Islet of Langerhans (tissue), 1 donor: ENCODE results near the gene DNAH1.
A peak's percentile ranks its signal among the peaks of the same experiment; 100 is the strongest.

Experiments used
- FAIRE-seq: peaks from one replicate; lab custom pipeline; 2011; peaks lifted over from hg19 to GRCh38; lab: Jason Lieb, UNC

The DNAH1 gene

DNA sequence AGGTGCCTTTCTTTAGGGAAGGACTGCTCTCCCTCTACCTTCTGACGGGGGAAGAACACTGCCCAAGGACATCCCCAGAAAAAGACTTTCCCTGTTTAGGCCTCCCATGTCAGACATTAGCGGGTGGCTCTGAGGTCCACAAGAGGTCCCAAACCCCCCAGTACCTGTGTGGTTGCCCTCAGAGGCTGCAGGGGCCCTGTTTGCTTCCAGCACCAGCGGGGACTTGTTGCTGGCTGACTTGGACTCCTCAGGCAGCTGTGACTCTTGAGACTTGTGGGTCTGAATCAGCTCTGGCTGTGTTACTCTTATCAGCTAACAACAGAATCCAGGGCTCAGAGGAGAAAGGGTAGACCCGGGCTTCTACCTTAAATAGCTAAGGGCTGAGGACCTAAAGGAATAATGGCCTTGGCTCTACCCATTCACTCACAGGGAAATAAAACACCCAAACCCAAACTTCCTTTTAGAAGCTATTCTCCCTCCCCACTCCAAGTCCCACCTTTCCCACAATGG lies 89.5 kb downstream of the DNAH1 start:
- FAIRE-seq, result no peak

DNA sequence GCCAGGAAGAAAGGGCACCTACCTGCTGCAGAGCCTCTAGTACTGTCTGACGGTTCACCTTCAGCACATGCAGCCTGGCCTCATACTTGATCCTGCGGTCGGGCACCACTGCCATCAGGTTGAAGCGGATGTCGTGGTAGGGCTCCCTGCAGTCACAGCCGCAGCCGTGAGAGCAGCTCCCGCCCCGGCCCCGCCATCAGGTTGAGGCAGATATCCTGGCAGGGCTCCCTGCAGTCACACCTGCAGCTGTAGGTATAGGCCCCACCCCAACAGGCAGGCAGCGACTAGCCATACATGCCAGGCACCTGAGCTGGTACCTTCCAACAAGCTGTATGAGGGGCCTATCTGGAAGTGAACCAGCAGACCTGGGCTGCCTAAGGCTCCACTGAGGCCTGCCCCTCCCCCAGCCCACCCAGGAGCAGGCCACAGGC lies 90.1 kb downstream of the DNAH1 start:
- no peak for FAIRE-seq

DNA sequence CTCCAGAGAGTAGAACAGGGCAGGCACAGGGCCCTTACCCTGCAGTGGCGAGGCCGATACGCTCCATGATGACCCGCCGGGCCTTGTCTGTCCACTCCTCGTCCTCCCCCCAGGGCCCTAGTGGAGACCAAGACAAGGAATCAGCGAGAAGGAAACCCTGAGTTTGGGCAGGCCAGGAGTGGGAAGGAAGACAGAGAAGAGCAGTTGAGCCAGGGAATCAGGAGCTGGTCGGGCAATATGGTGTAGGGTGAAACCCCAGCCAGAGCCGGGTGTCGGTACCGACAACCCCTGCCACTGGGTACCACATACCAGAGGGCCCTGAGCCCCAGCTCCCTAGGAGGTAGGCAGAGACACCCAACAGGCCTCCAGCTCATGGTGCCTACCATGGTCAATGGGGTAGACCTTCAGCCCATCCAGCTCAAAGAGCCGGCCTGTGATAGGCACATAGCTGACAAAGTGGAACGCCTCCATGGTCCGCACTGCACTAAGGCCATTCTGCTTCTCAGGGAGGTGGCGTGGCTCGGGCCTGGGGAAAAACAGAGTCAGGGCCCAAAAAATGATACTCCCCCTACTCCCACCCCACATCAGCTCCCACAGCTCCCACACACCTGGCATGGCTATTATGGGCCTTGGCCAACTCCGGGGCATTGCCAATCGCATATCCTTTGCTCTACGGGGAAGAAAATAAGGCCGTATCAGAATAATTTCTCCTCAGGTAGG lies 90.8 kb downstream of the DNAH1 start:
- FAIRE-seq, result no peak

DNA sequence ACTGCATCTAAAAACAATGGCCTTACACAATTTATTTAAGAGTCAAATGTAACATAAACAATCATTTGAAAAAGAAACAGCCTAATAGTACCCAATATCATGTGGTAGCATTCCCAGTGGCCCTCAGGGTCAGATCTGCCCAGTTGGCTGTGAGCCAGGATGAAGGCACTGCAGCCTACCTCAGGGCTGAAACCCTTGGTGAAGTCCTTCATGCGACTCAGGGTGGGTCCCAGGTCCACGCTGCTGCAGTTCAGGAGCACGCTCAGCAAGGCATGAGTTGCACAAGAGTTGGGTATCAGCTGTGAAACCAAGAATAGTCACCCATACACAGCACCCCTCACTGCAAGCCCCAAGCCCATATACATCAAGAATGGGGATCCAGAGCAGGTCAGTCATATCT lies 91.7 kb downstream of the DNAH1 start:
- no peak for FAIRE-seq

DNA sequence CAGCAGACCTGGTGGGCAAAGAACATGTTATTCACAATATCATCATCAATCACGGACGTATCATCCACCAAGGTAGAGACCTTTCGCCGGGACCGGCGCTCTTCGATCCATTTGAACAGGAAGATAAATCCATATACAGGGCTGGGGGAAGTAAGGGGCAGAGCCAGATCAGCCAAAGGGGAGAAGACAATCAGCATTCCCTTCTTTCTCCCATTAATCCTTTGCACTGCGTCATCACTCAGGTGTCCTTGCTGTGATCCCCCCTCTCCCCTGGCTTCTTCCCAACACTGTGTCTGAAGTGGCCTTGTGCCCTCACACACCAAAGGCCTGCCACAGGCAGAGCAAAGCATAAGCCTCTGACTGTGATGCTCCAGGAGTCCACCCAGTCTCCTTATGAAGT lies 92.3 kb downstream of the DNAH1 start:
- FAIRE-seq, result no peak

DNA sequence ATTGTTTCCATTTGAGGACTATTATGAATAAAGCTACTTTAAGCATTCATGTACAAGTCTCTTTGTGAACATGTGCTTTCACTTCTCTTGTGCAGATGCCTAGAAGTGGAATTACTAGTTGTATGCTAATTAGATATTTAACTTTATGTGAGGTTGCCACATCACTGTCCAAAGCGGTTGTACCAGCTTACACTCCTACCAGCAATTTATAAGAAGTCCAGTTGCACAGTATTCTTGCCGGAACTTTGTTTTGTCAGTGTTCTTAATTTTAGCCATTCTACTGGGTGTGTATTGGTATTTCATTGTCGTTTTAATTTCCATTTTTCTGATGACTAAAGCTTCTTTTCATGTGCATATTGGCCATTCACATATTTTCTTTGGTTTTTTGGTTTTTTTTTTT lies 99.7 kb downstream of the DNAH1 start:
- no peak for FAIRE-seq

DNA sequence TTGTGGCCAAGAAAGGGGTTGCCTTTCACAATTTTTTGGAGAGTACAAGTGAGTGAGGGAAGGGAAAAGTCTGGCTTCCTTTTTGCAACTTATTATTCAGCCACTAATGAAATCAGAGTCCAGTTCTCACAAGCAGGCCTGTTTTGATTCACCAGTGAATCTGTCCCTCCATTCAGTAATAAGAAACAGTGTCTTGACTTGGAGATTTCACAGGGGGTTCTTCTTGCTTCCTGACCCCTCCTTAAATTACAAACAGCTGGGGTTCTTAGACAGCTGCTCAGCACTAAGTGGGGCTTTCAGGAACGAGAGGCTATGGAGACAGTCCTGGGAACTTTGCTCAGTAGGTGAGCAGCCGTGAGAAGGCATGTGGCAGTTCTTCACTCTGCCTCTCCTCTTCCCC lies 104.3 kb downstream of the DNAH1 start:
- no peak for FAIRE-seq

DNA sequence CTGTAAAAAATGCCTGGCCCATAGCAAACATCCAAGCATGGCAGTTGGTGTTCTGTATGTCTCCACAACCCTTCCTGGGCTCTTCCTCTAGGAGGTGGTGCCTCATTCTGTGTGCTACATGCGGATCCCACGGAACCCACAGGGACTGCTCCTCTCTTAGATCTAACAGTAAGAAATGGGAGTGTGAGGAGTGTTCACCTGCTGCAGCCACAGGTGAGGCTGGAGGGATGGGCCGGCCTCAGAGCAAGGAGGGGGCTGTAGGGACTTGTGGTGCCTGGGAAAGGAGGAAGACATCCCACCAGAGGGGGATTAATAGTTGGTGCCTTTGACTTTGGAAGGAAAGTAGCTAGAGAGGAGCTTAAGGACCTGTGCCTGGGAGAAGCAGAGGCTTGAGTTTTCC lies 106.5 kb downstream of the DNAH1 start:
- no peak for FAIRE-seq

DNA sequence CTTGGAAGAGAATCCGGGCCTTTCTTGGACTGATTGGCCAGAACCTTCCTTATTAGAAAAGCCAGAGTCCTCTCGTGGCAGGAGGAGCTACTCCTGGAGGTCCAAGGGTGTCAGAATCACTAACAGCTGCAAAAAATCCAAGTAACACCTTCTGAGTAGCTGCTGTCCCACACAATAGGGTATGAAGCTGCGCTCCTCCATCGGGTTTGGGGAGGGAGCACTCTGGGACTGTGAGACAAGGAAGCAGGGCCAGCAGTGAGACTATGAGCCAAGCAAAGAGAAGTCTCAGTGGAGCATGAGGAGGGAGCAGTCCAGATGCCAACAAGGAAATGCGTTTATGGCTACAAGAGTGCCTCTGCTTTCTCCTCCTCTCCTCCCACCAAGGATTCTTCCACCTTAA lies 107.1 kb downstream of the DNAH1 start:
- no peak for FAIRE-seq

DNA sequence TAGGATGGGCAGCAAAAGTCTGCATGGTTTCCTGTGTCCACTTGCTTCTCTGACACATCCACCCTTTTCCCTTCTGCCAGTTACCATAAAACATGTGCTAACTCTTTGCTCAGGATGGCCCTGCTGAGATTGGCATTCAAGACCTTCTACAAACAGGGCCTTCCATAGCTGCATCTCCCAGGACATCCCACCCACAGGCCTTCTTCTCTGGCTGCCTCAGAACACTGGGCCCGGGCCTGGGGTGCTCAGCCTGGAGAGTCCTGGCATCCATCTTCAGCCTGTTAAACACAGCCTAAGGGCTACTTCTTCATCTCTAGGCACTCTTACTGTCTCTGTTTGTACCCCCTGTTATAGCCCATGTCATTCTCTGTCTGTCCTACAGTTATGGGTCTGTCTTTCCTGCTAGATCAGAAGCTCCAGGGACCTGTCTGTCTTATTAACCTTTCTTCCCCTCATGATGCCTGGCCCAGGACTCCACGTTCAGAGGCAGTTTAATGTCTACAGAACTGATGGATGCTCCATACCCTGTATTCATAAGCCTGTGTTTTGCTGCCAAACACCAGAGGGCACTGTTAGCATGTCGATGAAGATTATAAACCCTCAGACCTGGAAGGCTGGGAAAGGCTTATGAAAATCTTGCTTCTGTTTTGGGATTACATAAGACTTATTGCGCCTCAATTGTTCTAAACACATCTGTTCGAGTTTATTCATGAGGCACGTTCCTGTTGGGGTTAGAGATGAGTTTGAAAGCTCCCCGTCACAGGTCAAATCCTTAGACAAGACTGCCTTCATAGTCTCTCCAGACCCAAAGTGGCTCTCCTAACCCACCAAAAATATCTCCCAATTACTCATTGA lies 112.3 kb downstream of the DNAH1 start:
- FAIRE-seq, result peak; percentile 97

DNA sequence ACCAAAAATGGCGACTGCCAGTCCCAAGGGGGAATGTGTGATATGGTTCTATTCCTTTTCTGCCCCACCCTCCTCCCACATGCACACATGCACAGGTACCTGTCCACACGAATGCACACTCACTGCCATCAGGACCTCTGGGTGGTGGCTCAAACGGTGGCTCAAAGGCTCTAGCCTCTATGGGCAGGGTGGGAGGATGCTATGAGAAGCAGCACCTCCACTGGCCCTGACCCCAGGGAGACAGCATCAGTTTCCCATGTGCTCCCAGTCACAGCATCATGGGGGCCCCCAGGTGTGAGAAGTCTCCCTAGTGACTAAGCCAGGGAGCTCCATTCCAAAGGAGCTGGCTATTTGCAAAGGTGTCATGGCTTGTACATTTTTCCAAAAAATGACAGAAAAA lies 112.9 kb downstream of the DNAH1 start:
- no peak for FAIRE-seq

DNA sequence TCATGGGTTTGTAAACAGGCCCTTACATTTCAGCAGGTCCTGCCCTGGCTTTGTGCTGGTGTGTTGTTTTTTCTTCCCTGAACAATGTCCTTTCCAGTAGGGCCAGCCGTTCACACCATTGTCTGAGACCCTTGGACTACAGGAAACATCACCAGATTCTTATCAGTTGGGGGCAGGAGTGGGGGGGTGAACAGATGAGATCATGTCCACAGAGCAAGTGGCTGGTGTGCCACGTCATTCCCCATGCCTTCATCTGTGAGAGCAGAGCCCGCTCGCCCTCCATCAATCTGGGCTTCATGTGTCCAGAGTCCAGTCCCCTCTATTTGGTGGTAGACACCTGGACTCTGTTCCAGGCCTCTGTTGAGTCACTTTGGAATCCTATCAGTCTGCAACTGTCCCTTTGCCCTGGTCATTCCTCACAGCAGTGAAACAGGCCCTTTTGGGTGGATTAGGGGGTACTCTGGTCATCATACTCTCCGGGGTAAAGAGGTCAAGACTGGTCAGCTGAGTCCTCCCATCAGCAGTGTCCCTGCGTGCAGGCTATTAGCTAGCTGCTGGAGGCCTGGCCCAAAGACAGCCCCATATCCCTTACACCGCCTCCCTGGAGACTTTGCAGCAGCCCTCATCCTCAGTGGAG lies 113.8 kb downstream of the DNAH1 start:
- FAIRE-seq, result no peak

DNA sequence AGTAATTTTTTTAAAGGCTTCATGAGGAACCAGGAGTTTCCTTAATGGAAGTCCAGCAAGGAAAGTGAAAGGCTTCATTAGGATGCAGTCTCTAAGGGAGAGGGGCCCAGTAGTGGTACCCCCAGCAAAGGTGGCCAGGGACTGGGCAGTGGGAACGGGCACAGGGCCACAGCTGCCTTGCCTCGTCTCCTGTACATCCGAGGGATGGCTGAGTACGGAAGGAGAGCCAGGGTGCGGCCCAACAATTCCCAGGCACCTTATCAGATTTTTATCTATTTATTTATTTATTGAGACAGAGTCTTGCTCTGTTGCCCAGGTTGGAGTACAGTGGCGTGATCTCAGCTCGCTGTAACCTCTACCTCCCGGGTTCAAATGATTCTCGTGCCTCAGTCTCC lies 114.3 kb downstream of the DNAH1 start:
- FAIRE-seq, result no peak

DNA sequence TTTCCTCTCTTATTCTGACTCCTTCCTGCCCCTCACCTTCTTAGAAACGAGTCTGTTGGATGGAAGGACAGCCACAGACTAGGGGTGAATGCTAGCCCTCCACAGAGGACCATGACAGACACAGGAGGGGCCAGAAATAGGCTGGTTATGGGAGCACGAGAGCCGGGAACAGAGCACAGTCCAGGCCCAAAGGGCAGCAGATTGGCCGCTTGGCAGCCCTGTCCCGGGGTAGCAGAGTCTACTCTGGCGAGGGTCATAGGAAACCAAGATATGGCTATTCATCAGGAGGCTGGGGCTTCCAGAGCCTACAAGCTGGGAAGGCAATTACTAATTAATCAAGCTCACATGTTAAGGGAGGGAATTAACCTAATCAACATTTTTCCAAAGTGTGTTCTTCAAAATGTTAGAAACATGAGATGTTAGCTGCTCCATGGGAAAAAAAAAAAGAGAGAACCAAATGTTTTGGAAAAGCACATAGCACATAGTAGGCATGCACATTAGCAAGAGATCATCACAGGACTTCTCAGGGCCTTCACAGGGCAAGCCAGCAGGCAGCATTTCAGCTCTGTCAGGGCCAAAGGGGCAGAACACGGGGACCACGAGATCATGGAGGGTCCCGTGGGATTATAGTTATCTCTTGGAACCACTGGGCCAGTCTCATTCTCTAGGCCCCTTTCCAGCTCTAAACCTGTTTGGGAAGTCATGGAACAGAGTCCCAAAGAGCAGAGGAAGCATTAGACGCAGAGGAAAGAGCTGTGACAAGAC lies 115.5 kb downstream of the DNAH1 start:
- no peak for FAIRE-seq

DNA sequence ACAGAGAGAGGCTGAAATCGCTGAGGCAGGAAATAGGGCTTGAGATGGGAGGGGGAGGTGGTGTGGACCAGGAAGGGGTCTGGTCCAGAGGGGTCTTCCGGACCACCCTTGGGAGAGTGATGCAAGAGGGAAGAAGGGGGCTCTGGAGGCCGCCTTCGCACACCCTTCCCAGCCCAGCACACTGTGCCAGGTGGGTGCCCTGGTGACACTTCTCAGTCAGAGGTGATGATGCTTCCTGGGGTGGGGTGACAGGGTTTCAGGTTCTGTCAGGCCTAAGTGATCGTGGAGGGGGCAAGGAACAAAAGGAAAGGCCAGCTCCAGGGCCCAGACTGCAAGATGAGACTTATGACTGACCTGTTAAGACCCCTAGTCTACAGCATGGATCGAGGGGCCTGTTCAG lies 116.1 kb downstream of the DNAH1 start:
- FAIRE-seq, result no peak

DNA sequence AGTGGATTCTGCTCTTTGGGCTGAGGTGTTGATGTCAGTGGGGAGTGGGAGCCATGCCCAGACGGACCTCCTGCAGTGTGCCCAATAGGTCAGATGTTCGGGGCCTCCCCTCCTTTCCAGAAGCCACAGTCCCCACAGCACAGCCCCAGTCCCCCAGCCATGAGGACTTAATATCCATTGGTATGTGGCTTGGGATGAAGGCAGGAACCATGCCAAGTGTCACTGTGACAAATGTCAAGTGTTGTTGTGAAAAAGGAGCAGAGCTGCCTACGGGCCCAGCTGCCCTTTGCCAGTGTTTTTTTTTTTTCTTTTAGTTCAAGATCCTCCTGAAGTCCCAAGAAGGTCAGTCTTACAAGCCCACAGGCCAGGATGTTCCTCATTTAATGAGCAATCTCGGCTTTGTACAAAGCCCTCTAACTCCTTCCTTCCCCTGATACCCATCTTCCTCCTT lies 116.6 kb downstream of the DNAH1 start:
- no peak for FAIRE-seq

DNA sequence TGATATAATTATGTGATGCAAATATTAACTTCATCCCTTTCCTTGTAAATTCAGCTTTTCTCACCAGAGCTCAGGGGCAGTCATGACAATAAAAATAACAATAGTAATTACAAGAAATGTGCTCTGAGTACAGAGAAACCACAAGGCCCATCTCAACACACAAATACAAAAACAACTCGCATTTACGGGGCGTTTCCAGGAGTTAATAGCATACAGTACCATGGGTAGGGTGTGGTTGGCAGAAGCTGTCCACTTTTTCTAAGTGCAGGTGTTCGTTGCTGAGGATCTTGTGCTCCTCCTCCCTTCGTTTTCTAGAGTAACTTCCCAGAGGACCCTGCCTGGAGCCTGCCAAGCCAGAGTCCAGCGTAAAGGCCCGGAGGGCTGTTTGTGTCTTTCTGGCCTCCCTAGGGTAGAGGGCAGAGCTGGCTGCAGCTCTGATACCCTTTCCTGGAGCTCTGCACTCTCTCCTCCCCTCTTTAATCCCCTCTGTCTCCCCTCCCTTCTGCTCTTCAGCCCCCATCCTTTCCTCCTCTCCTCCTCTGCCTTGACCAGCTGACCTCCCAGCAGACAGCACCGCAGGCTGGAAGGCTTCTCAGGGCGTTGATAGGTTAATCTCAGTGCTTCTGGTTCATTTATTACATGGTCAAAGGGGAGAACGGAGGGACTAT lies 117.3 kb downstream of the DNAH1 start:
- no peak for FAIRE-seq

DNA sequence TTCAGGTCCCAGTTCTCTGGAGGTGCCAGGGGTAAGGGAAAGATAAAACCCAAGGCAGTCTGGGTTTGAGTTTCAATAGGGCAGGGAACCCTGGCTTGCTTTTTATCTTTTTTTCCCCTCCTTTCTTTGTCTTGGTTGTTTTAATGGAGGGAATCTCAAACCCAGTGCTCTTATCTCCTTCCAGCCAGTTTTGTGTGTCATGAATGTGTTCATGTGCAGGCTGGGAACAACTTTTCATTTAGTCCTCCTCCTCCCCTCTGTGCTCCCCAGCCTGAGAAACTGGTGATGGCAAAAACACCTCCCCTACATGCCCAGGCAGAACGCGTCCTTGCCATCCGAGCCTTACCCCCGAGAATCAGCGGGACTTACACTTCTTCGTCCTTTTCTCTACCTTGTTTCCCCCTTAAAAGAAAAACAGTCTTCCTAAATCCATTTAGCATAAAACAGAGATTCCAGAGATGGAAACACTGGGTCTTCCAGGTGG lies 117.9 kb downstream of the DNAH1 start:
- no peak for FAIRE-seq

DNA sequence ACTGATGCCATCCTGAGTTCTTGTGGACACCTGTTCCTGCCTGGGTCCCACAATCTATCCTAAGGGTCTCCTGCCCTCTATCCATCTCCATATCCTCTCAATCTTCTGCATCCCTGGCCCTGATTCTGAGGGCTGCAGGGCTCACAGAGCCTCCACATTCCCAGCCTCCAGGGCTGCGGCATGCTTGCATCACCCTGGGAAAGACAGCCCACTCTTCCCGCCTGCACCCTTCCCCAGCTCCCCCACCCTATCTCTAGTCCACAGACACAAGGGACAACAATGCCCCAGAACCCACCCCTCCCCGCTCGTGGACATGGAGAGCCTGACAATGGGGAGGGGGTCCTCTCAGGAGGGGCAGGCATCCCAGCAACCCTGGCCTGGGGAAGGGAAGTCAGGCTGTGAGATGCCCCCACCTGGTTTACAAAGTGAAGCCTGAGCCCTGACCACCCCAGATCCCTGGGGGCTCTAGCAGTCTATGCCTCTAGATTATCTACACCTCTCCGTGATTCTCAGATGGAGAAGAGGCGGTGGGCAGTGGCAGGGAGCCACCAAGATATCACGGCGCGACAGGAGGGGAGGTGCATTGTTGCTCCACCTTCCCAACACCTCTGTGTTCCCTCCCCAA lies 118.5 kb downstream of the DNAH1 start:
- FAIRE-seq, result no peak

DNA sequence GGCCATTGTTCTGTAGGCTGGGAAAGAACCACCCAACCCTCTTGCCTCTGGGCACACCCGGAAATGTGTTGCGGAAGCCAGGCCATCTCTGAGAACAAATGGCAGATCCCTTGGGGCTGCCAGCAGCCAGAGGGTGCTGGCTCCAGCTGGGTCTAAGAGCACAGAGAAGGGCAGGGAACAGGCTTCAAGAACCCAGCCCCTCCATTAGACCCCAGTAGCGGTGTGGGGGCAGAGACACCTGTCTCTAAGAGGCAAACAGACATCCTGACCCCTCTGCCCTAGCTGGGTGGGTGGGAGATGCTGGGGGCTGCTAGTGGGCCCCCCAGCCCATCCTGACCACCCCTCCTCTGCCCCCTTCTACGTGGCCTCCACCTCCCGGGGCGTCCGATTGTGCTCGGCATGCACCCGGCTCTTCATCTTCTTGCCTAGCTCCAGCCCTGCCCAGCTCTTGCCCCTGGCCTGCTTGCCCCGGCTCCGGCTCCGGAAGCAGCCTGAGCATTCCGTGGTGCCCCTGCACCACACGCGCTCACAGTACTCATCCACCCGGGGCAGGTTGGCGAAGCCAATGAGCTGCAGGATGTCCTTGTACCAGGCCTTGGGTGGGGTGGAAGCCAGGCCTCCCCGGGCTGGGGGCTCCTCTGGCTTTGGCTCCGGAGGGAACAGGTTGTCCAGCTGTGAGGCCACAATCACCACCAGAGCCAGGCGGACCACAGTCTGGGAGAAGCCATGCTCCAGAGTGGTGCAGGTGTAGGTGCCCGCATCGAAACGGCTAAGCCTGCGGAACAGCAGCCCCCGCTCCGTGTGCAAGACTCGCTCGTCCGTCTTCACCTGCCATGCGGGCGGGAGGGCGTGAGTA lies 119.4 kb downstream of the DNAH1 start:
- FAIRE-seq, result no peak
